Measurements from ENCODE around the gene CHRM5. TPM values are rescaled to one million over a fixed set of nuclear protein-coding genes. Genes with fewer than 3 reads are reported as not detected.
"Not testable (repeated sequence)": the region's sequence is repeated elsewhere in the genome, so short reads cannot be mapped to it uniquely, and the experiment has no call there.

Gene CHRM5
- total RNA-seq, 1 donor from 2014 or later, result not detected

DNA sequence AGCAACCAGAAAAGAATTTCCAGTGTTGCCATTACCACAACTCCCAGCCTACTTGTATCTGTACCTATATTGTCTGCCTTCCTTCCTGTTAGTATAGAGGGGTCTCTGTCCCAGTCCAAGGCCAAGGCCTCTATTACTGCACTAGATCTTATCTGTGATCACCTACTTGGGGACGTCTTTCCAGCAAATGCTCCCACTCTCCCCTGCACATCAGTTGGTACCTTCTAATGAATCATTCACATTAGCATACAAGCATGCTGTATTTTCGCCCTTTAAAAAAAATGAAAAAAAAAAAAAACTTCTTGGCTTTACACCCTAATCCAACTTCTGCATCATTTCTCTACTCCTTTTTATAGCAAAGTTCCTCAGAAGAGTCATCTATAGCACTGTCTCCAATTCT is 75.5 kb downstream of the CHRM5 start:
- H3K27me3 ChIP-seq (ENCODE audit: control insufficient read depth, insufficient read depth, low read length), result no peaks in the 10 kb centered on the region
- DNase-seq (ENCODE audit: low read depth) (no peak), FAIRE-seq (no peak)
- H3K4me3 ChIP-seq (ENCODE audit: low read depth, low read length), result no peak overlapping the region
- H3K36me3 ChIP-seq (ENCODE audit: control insufficient read depth, insufficient read depth, low read length), result no peaks in the 10 kb centered on the region
- TF ChIP-seq, protein P1, sequence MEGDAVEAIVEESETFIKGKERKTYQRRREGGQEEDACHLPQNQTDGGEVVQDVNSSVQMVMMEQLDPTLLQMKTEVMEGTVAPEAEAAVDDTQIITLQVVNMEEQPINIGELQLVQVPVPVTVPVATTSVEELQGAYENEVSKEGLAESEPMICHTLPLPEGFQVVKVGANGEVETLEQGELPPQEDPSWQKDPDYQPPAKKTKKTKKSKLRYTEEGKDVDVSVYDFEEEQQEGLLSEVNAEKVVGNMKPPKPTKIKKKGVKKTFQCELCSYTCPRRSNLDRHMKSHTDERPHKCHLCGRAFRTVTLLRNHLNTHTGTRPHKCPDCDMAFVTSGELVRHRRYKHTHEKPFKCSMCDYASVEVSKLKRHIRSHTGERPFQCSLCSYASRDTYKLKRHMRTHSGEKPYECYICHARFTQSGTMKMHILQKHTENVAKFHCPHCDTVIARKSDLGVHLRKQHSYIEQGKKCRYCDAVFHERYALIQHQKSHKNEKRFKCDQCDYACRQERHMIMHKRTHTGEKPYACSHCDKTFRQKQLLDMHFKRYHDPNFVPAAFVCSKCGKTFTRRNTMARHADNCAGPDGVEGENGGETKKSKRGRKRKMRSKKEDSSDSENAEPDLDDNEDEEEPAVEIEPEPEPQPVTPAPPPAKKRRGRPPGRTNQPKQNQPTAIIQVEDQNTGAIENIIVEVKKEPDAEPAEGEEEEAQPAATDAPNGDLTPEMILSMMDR (IDR thresholded peaks at IDR 0.05; ENCODE audit: insufficient read depth, low read length, severe bottlenecking), result no peak

DNA sequence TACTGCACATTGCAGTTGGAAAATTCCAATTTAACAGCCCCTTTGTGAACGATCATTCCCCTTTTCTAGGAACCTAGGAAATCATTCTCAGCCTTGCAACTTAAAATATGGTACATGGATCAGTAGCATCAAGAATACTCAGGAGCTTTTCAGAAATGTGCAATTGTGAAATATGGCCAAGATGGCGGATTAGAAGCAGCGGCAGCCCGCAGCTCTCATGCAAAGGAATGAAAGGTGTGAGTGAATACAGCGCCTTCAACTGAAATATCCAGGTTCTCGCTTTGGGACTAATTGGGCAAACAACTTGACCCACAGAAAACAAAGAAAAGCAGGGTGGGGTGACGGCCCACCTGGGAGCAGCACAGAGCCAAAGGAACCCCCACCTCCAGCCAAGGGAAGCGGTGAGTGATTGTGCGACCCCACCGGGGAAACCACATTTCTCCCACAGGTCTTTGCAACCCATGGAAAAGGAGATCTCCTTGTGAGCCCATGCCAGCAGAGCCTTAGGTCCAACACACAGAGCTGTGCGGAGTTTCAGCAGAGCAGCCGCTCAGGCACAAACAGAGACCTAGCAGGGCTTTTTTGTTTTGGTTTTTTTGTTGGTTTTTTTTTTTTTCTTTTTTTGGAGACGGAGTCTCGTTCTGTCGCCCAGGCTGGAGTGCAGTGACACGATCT is 78.3 kb downstream of the CHRM5 start:
- DNase-seq (ENCODE audit: low read depth), result no peak
- Histone ChIP-seq H3K36me3 (ENCODE audit: control insufficient read depth, insufficient read depth, low read length) (no peaks in the 10 kb centered on the region), H3K4me3 (ENCODE audit: low read depth, low read length) (no peak overlapping the region), H3K27me3 (ENCODE audit: control insufficient read depth, insufficient read depth, low read length) (no peaks in the 10 kb centered on the region)
- FAIRE-seq, result no peak
- TF ChIP-seq, protein P1 (IDR thresholded peaks at IDR 0.05; ENCODE audit: insufficient read depth, low read length, severe bottlenecking), result no peak

DNA sequence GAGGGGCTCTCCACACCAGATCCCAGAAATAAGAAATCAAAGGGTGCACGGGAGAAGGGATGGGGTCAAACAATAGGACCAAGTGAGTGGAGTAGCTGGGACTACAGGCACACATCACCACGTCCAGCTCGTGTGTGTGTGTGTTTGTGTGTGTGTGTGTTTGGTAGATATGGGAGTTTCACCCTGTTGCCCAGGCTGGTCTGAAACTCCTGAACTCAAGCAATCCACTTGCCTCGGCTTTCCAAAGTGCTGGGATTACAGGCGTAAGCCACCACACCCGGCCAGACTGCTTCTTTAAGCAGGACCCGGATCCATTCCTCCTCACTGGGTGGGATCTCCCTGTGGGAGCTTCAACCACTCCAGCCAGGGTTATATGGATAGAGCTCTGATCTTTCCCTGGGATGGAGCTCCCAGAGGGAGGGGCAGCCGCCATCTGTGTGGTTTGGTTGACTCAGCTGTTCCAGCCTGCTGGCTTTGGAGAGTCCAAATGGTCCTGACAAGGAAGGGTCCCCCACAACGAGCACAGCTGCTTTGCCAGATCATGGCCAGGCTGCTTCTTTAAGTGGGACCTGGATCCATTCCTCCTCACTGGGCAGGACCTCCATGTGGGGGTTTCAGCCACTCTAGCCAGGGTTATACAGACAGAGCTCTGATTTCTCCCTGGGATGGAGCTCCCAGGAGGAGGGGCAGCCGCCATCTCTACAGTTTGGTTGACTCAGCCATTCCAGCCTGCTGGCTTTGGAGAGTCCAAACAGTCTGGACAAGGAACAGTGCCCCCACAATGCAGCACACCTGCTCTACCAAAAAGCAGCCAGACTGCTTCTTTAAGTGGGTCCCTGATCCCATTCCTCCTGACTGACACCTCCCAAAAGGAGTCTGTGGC is 79.8 kb downstream of the CHRM5 start:
- Histone ChIP-seq H3K36me3 (ENCODE audit: control insufficient read depth, insufficient read depth, low read length) (no peaks in the 10 kb centered on the region), H3K4me3 (ENCODE audit: low read depth, low read length) (no peak overlapping the region), H3K27me3 (ENCODE audit: control insufficient read depth, insufficient read depth, low read length) (no peaks in the 10 kb centered on the region)
- no peak for DNase-seq (ENCODE audit: low read depth)
- FAIRE-seq, result no peak
- TF ChIP-seq, protein P1 (IDR thresholded peaks at IDR 0.05; ENCODE audit: insufficient read depth, low read length, severe bottlenecking), result no peak

DNA sequence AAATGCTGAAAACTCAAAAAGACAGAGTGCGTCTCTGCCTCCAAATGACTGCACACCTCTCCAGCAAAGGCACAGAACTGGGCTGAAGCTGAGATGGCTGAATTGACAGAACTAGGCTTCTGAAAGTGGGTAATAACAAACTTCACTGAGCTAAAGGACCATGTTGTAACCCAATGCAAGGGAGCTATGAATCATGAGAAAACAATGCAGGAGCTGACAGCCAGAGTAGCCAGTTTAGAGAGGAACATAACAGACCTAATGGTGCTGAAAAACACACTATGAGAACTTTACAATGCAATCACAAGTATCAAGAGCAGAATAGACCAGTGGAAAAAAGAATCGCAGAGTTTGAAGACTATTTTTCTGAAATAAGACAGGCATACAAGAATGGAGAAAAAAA is 80.8 kb downstream of the CHRM5 start:
- no peaks in the 10 kb centered on the region for H3K27me3 ChIP-seq (ENCODE audit: control insufficient read depth, insufficient read depth, low read length)
- H3K36me3 ChIP-seq (ENCODE audit: control insufficient read depth, insufficient read depth, low read length), result no peaks in the 10 kb centered on the region
- DNase-seq (ENCODE audit: low read depth) (peak; percentile 70), FAIRE-seq (no peak)
- TF ChIP-seq, protein P1 (IDR thresholded peaks at IDR 0.05; ENCODE audit: insufficient read depth, low read length, severe bottlenecking), result no peak
- H3K4me3 ChIP-seq (ENCODE audit: low read depth, low read length), result no peak overlapping the region

DNA sequence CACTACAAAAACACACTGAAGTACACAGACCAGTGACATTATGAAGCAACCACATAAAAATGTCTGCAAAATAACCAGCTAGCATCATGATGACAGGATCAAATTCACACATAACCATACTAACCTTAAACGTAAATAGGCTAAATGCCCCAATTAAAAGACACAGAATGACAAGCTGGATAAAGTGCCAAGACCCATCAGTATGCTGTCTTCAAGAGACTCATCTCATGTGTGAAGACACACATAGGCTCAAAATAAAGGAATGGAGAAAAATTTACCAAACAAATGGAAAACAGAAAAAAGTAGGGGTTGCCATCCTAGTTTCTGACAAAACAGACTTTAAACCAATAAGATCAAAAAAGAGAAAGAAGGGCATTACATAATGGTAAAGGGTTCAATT is 82.1 kb downstream of the CHRM5 start:
- not testable (repeated sequence) for H3K27me3 ChIP-seq (ENCODE audit: control insufficient read depth, insufficient read depth, low read length); H3K4me3 ChIP-seq (ENCODE audit: low read depth, low read length); H3K36me3 ChIP-seq (ENCODE audit: control insufficient read depth, insufficient read depth, low read length); FAIRE-seq; DNase-seq (ENCODE audit: low read depth)

DNA sequence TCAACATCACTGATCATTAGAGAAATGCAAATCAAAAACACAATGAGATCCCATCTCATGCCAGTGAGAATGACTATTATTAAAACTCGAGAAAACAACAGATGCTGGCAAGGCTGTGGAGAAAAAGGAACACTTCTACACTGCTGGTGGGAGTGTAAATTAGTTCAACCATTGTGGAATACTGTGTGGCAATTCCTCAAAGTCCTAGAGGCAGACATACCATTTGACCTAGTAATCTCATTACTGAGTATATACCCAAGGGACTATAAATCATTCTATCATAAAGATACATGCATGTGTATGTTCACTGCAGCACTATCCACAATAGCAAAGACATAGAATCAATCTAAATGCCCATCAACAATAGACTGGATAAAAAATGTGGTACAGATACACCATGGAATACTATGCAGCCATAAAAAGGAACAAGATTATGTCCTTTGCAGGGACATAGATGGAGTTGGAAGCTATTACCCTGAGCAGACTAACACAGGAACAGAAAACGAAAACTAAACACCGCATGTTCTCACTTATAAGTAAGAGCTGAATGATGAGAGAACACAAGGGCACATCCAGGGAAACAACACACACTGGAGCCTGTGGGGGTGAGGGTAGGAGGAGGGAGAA is 85.9 kb downstream of the CHRM5 start:
- FAIRE-seq, result no peak
- TF ChIP-seq, protein P1 (IDR thresholded peaks at IDR 0.05; ENCODE audit: insufficient read depth, low read length, severe bottlenecking), result no peak
- H3K27me3 ChIP-seq (ENCODE audit: control insufficient read depth, insufficient read depth, low read length), result no peaks in the 10 kb centered on the region
- DNase-seq (ENCODE audit: low read depth), result no peak
- no peaks in the 10 kb centered on the region for H3K36me3 ChIP-seq (ENCODE audit: control insufficient read depth, insufficient read depth, low read length)
- H3K4me3 ChIP-seq (ENCODE audit: low read depth, low read length), result no peak overlapping the region
